ENCODE measurements around the gene UBE3D.

The UBE3D gene

GRCh38 chr6:82979657-82980056 lies 86.0 kb downstream of the UBE3D start (continued):
- no peak for TF ChIP-seq ZBTB6 (tag by site-specific recombination; IDR thresholded peaks at IDR 0.05)

- Histone ChIP-seq H3K4me3 (ENCODE audit: low read depth, low read length) (no peak overlapping the region), H3K27ac (ENCODE audit: extremely low read depth, low read depth, low read length) (no peak overlapping the region), H3K36me3 (ENCODE audit: control insufficient read depth in 2 of 2, insufficient read depth in 1 of 2, low read length in 2 of 2) (no peaks in the 10 kb centered on the region), H3K4me1 (ENCODE audit: control insufficient read depth, insufficient read depth, low read length) (no peaks in the 10 kb centered on the region), H3K9me3 (ENCODE audit: control insufficient read depth, insufficient read depth, low read depth, low read length) (no peaks in the 10 kb centered on the region)
- TF ChIP-seq ZNF654 (tag by site-specific recombination; IDR thresholded peaks at IDR 0.05; ENCODE audit: low read depth): no peak
- TF ChIP-seq KLF17 (tag by site-specific recombination; IDR thresholded peaks at IDR 0.05): no peak
- no peak for TF ChIP-seq ZNF514 (tag by site-specific recombination; IDR thresholded peaks at IDR 0.05)
- TF ChIP-seq ZFP37 (tag by site-specific recombination; IDR thresholded peaks at IDR 0.05): no peak
- TF ChIP-seq ZNF221 (tag by site-specific recombination; IDR thresholded peaks at IDR 0.05; ENCODE audit: borderline replicate concordance): no peak
- no peak for TF ChIP-seq ZBTB1 (tag by site-specific recombination; IDR thresholded peaks at IDR 0.05)
- CTCF ChIA-PET: interaction anchor here (0.6 to 0.8 kb wide), 2 partner anchors 279 to 438 kb away, joined by 3 read pairs; no protein-coding TSS in a partner anchor
- POLR2A ChIA-PET: no interaction called here
Measured at GRCh38 chr6:82978362-82978945, 87.2 kb downstream of the UBE3D start.

- H3K27ac ChIP-seq (ENCODE audit: extremely low read depth, low read depth, low read length): no peak overlapping the region
- no peak overlapping the region for H3K4me3 ChIP-seq (ENCODE audit: low read depth, low read length)
- TF ChIP-seq ZNF529 (tag by site-specific recombination; IDR thresholded peaks at IDR 0.05; ENCODE audit: insufficient replicate concordance) (no peak), ZNF473 (tag by site-specific recombination; IDR thresholded peaks at IDR 0.05) (no peak), ZNF791 (tag by site-specific recombination; IDR thresholded peaks at IDR 0.05) (no peak), MEIS1 (CRISPR knock-in tag; IDR thresholded peaks at IDR 0.05; ENCODE audit: borderline replicate concordance) (no peak), ZNF239 (tag by site-specific recombination; IDR thresholded peaks at IDR 0.05) (no peak), ZNF48 (tag by site-specific recombination; IDR thresholded peaks at IDR 0.05) (no peak), ZNF26 (tag by site-specific recombination; IDR thresholded peaks at IDR 0.05) (no peak), ZNF521 (tag by site-specific recombination; IDR thresholded peaks at IDR 0.05) (no peak), ZNF843 (tag by site-specific recombination; IDR thresholded peaks at IDR 0.05) (no peak), GLIS1 (tag by site-specific recombination; IDR thresholded peaks at IDR 0.05) (no peak), ZBTB8A (tag by site-specific recombination; IDR thresholded peaks at IDR 0.05) (no peak), IKZF3 (tag by site-specific recombination; IDR thresholded peaks at IDR 0.05) (no peak), ZNF580 (tag by site-specific recombination; IDR thresholded peaks at IDR 0.05) (no peak), ZNF221 (tag by site-specific recombination; IDR thresholded peaks at IDR 0.05; ENCODE audit: borderline replicate concordance) (no peak), SCRT1 (tag by site-specific recombination; IDR thresholded peaks at IDR 0.05; ENCODE audit: borderline replicate concordance) (no peak)
- ChIA-PET CTCF (interaction anchor here (0.6 kb wide), 1 partner anchor 1257 kb away, joined by 3 read pairs; no protein-coding TSS in a partner anchor), POLR2A (no interaction called here)
- H3K36me3 ChIP-seq (ENCODE audit: control insufficient read depth in 2 of 2, insufficient read depth in 1 of 2, low read length in 2 of 2): no peaks in the 10 kb centered on the region
- no peaks in the 10 kb centered on the region for H3K9me3 ChIP-seq (ENCODE audit: control insufficient read depth, insufficient read depth, low read depth, low read length)
- no peaks in the 10 kb centered on the region for H3K4me1 ChIP-seq (ENCODE audit: control insufficient read depth, insufficient read depth, low read length)
Measured at GRCh38 chr6:82976179-82976578, 89.5 kb downstream of the UBE3D start.

All from HEK293 (cell line).